ENCODE measurements around the gene ASPN. TPM values are rescaled to one million over a fixed set of nuclear protein-coding genes. Genes with fewer than 3 reads are reported as not detected.

The ASPN gene
- total RNA-seq, 1 experiment from 2014 or later = 0.26 TPM

- ChIA-PET CTCF (no interaction called here), POLR2A (ENCODE audit: low non-redundant PET) (no interaction called here)
- no TSS peak for BruUV-seq (replicated peaks)
- H3K27me3 ChIP-seq (replicated peaks; ENCODE audit: insufficient read depth, low read depth, low read length, poor library complexity) = no peaks in the 10 kb centered on the region
- DNase-seq (ENCODE audit: low spot score) = no peak
- H3K36me3 ChIP-seq (ENCODE audit: insufficient read depth, low read length, poor library complexity, severe bottlenecking) = no peaks in the 10 kb centered on the region
- intact Hi-C loops (cut with micrococcal nuclease; ENCODE audit: unreplicated experiment) = no loop called here
- no peaks in the 10 kb centered on the region for H3K9me3 ChIP-seq (ENCODE audit: low read depth, low read length, poor library complexity, severe bottlenecking)
- TF ChIP-seq CTCF (conservative IDR thresholded peaks at IDR 0.05; ENCODE audit: low read depth, low read length) (no peak), EZH2 (IDR thresholded peaks at IDR 0.05; ENCODE audit: borderline replicate concordance, low read depth, low read length, poor library complexity, severe bottlenecking) (no peak)
- no peak overlapping the region for H3K4me3 ChIP-seq (ENCODE audit: low read depth, low read length, poor library complexity, severe bottlenecking)
- no peaks in the 10 kb centered on the region for H3K4me1 ChIP-seq (ENCODE audit: insufficient read depth, low read length, poor library complexity, severe bottlenecking)
- no peak overlapping the region for H3K27ac ChIP-seq (ENCODE audit: low read depth, low read length, poor library complexity, severe bottlenecking)
These were observed 25.9 kb upstream of the ASPN start for GRCh38 chr9:92508018-92508820.

- intact Hi-C loops (cut with micrococcal nuclease; ENCODE audit: unreplicated experiment) = no loop called here
- BruUV-seq (replicated peaks) = no TSS peak
- H3K36me3 ChIP-seq (ENCODE audit: insufficient read depth, low read length, poor library complexity, severe bottlenecking) = no peaks in the 10 kb centered on the region
- H3K4me3 ChIP-seq (ENCODE audit: low read depth, low read length, poor library complexity, severe bottlenecking) = no peak overlapping the region
- no peaks in the 10 kb centered on the region for H3K27me3 ChIP-seq (replicated peaks; ENCODE audit: insufficient read depth, low read depth, low read length, poor library complexity)
- no peak overlapping the region for H3K27ac ChIP-seq (ENCODE audit: low read depth, low read length, poor library complexity, severe bottlenecking)
- no peak for DNase-seq (ENCODE audit: low spot score)
- H3K9me3 ChIP-seq (ENCODE audit: low read depth, low read length, poor library complexity, severe bottlenecking) = no peaks in the 10 kb centered on the region
- TF ChIP-seq EZH2 (IDR thresholded peaks at IDR 0.05; ENCODE audit: borderline replicate concordance, low read depth, low read length, poor library complexity, severe bottlenecking) (no peak), CTCF (conservative IDR thresholded peaks at IDR 0.05; ENCODE audit: low read depth, low read length) (no peak)
- no peaks in the 10 kb centered on the region for H3K4me1 ChIP-seq (ENCODE audit: insufficient read depth, low read length, poor library complexity, severe bottlenecking)
- ChIA-PET POLR2A (ENCODE audit: low non-redundant PET) (no interaction called here), CTCF (no interaction called here)
These were observed 25.2 kb upstream of the ASPN start for GRCh38 chr9:92507496-92507895.

- TF ChIP-seq EZH2 (IDR thresholded peaks at IDR 0.05; ENCODE audit: borderline replicate concordance, low read depth, low read length, poor library complexity, severe bottlenecking) = no peak
- TF ChIP-seq CTCF (conservative IDR thresholded peaks at IDR 0.05; ENCODE audit: low read depth, low read length) = no peak
- no peaks in the 10 kb centered on the region for H3K9me3 ChIP-seq (ENCODE audit: low read depth, low read length, poor library complexity, severe bottlenecking)
- H3K4me1 ChIP-seq (ENCODE audit: insufficient read depth, low read length, poor library complexity, severe bottlenecking) = no peaks in the 10 kb centered on the region
- H3K36me3 ChIP-seq (ENCODE audit: insufficient read depth, low read length, poor library complexity, severe bottlenecking) = no peaks in the 10 kb centered on the region
- no peak for DNase-seq (ENCODE audit: low spot score)
- POLR2A ChIA-PET (ENCODE audit: low non-redundant PET) = no interaction called here
- no peak overlapping the region for H3K4me3 ChIP-seq (ENCODE audit: low read depth, low read length, poor library complexity, severe bottlenecking)
- CTCF ChIA-PET = no interaction called here
- H3K27me3 ChIP-seq (replicated peaks; ENCODE audit: insufficient read depth, low read depth, low read length, poor library complexity) = no peaks in the 10 kb centered on the region
- intact Hi-C loops (cut with micrococcal nuclease; ENCODE audit: unreplicated experiment) = no loop called here
- no TSS peak for BruUV-seq (replicated peaks)
- no peak overlapping the region for H3K27ac ChIP-seq (ENCODE audit: low read depth, low read length, poor library complexity, severe bottlenecking)
These were observed 24.7 kb upstream of the ASPN start for GRCh38 chr9:92507005-92507404.

Data from A673 (cell line).